GM23338 (cell line): Measurements from ENCODE around the gene KCTD3. TPM values are rescaled to one million over a fixed set of nuclear protein-coding genes. Genes with fewer than 3 reads are reported as not detected.

Experiments used
- ATAC-seq: fragments of 200-7000 bp; cut with Tn5 transposase; 3 replicates; pipeline ENCODE4 v1.9.1; 2020
- DNase-seq: peaks from one replicate; pipeline ENCODE4 v3.0.0-alpha.2; 2015; ENCODE audit warnings: low spot score
- H2AFZ ChIP-seq: fragments of 200-600 bp; sonication (generic); 2 replicates; pipeline ENCODE4 v1.8.0; 2016; ENCODE audit warnings: antibody characterized with exemption, mild to moderate bottlenecking, moderate library complexity
- H3F3A ChIP-seq: fragments of 200-600 bp; sonication (generic); replicated peaks from 2 replicates; pipeline ENCODE4 v1.8.0; 2017; ENCODE audit warnings: antibody characterized with exemption, mixed run types, low read depth
- H3K27ac ChIP-seq: fragments of 200-600 bp; sonication (generic); 2 replicates; pipeline ENCODE4 v1.6.1; 2016; ENCODE audit warnings: low read depth
- H3K27me3 ChIP-seq: fragments of 200-600 bp; sonication (generic); 2 replicates; pipeline ENCODE4 v1.8.0; 2016; ENCODE audit warnings: mild to moderate bottlenecking, mixed run types, moderate library complexity; ENCODE audit not compliant: insufficient read depth
- H3K36me3 ChIP-seq: fragments of 200-600 bp; sonication (generic); 2 replicates; pipeline ENCODE4 v1.8.0; 2016; ENCODE audit warnings: mild to moderate bottlenecking; ENCODE audit not compliant: insufficient read depth
- H3K4me1 ChIP-seq: fragments of 200-600 bp; sonication (generic); 2 replicates; pipeline ENCODE4 v1.8.0; 2016; ENCODE audit warnings: mild to moderate bottlenecking, moderate library complexity; ENCODE audit not compliant: insufficient read depth
- H3K4me2 ChIP-seq: fragments of 200-600 bp; sonication (generic); 2 replicates; pipeline ENCODE4 v1.7.1; 2017; ENCODE audit warnings: mixed run types
- H3K4me3 ChIP-seq: fragments of 200-600 bp; sonication (generic); 2 replicates; pipeline ENCODE4 v1.6.1; 2016; ENCODE audit warnings: mixed run types
- H3K79me2 ChIP-seq: fragments of 200-600 bp; sonication (generic); replicated peaks from 2 replicates; pipeline ENCODE4 v1.8.0; 2017; ENCODE audit warnings: mild to moderate bottlenecking; ENCODE audit not compliant: insufficient read depth
- H3K9me2 ChIP-seq: fragments of 200-600 bp; sonication (generic); 2 replicates; pipeline ENCODE4 v1.8.0; 2017; ENCODE audit not compliant: insufficient read depth
- H4K20me1 ChIP-seq: fragments of 200-600 bp; sonication (generic); replicated peaks from 2 replicates; pipeline ENCODE4 v1.8.0; 2017; ENCODE audit warnings: mild to moderate bottlenecking; ENCODE audit not compliant: insufficient read depth
- H3K27ac Mint-ChIP-seq: 2 replicates; pipeline ENCODE4 v1.8.0; 2020; ENCODE audit warnings: inconsistent platforms, mild to moderate bottlenecking, moderate library complexity, mixed read lengths
- H3K27me3 Mint-ChIP-seq: 3 replicates; pipeline ENCODE4 v1.8.0; 2022; ENCODE audit warnings: low read depth, mild to moderate bottlenecking, moderate library complexity, mixed read lengths, inconsistent platforms; ENCODE audit not compliant: insufficient read depth, poor library complexity
- H3K36me3 Mint-ChIP-seq: 3 replicates; pipeline ENCODE4 v1.8.0; 2021; ENCODE audit warnings: low read depth, mild to moderate bottlenecking, inconsistent platforms, moderate library complexity, mixed read lengths
- H3K4me1 Mint-ChIP-seq: 3 replicates; pipeline ENCODE4 v1.8.0; 2020; ENCODE audit warnings: mild to moderate bottlenecking, inconsistent platforms, mixed read lengths
- H3K4me3 Mint-ChIP-seq: 3 replicates; pipeline ENCODE4 v1.8.0; 2021; ENCODE audit warnings: moderate library complexity, mild to moderate bottlenecking, inconsistent platforms, mixed read lengths
- H3K9me3 Mint-ChIP-seq: 3 replicates; pipeline ENCODE4 v1.8.0; 2020; ENCODE audit warnings: moderate library complexity, mild to moderate bottlenecking, inconsistent platforms, mixed read lengths
- CREB1 ChIP-seq: fragments of 250-450 bp; sonication (Bioruptor Pico); IDR thresholded peaks from 2 replicates; pipeline ENCODE4 v1.5.0; 2020; ENCODE audit warnings: low read depth, mild to moderate bottlenecking, moderate library complexity
- CTCF ChIP-seq, 2 experiments: fragments of 200-600 bp in 1 of 2; sonication (generic) in 1 of 2; conservative IDR thresholded peaks; 2 replicates each; pipeline versions ENCODE4 v1.5.1 to v1.6.1; 2016 to 2017; ENCODE audit warnings: antibody characterized with exemption in 2 of 2, low read depth in 2 of 2, mild to moderate bottlenecking in 2 of 2, moderate library complexity in 1 of 2
- ETS1 ChIP-seq: IDR thresholded peaks from 2 replicates; pipeline ENCODE4 v1.6.1; 2016; ENCODE audit warnings: antibody characterized with exemption
- EZH2 ChIP-seq: fragments of 200-600 bp; sonication (generic); IDR thresholded peaks from one replicate; pipeline ENCODE4 v1.8.0; 2017; ENCODE audit warnings: antibody characterized with exemption, mild to moderate bottlenecking, low read depth; ENCODE audit not compliant: unreplicated experiment
- EZH2phosphoT487 ChIP-seq: fragments of 200-600 bp; sonication (generic); IDR thresholded peaks from one replicate; pipeline ENCODE4 v1.8.1; 2018; ENCODE audit warnings: antibody characterized with exemption; ENCODE audit not compliant: unreplicated experiment
- JUNB ChIP-seq: IDR thresholded peaks from one replicate; pipeline ENCODE4 v1.6.1; 2016; ENCODE audit warnings: antibody characterized with exemption; ENCODE audit not compliant: unreplicated experiment
- NANOG ChIP-seq: IDR thresholded peaks from 2 replicates; pipeline ENCODE4 v1.6.1; 2016; ENCODE audit warnings: antibody characterized with exemption, borderline replicate concordance
- POLR2AphosphoS5 ChIP-seq: IDR thresholded peaks from 2 replicates; pipeline ENCODE4 v1.6.1; 2016; ENCODE audit warnings: antibody characterized with exemption, low read depth
- REST ChIP-seq: IDR thresholded peaks from one replicate; pipeline ENCODE4 v1.6.1; 2018; ENCODE audit warnings: antibody characterized with exemption; ENCODE audit not compliant: unreplicated experiment
- STAT1 ChIP-seq: IDR thresholded peaks from one replicate; pipeline ENCODE4 v1.6.1; 2016; ENCODE audit warnings: antibody characterized with exemption; ENCODE audit not compliant: unreplicated experiment
- ZNF114 ChIP-seq: fragments of 250-450 bp; sonication (Bioruptor Pico); IDR thresholded peaks from 2 replicates; pipeline ENCODE4 v1.5.0; 2020; ENCODE audit warnings: mild to moderate bottlenecking, moderate library complexity
- ZNF331 ChIP-seq: fragments of 250-450 bp; sonication (Bioruptor Pico); IDR thresholded peaks from 2 replicates; pipeline ENCODE4 v1.5.0; 2020; ENCODE audit warnings: low read depth, mild to moderate bottlenecking, moderate library complexity
- ZNF462 ChIP-seq: fragments of 250-450 bp; sonication (Bioruptor Pico); IDR thresholded peaks from 2 replicates; pipeline ENCODE4 v1.5.0; 2020; ENCODE audit warnings: mild to moderate bottlenecking, moderate library complexity
- polyA plus RNA-seq: library from polyadenylated mRNA; unstranded; fragments of >200 nt; fragmentation: Nextera tagmentation; extraction: Ambion mirVana; gene quantifications from 2 replicates; pipeline ENCODE4 v1.2.1, GENCODE V29; 2016
- total RNA-seq: library from RNA; depleted of rRNA; stranded (reverse); fragments of >200 nt; shearing (Covaris generic); gene quantifications from 2 replicates; pipeline ENCODE4 v1.2.3, GENCODE V29; 2014

Gene KCTD3
- total and polyA plus RNA-seq, 2 experiments from 2014 or later, result 29.4 to 60.3 TPM

GRCh38 chr1:215557504-215557903, 9.6 kb upstream of the KCTD3 start:
- Histone ChIP-seq H3K79me2 (no peaks in the 10 kb centered on the region), H3K4me3 (no peak overlapping the region), H2AFZ (peak overlapping the region; percentile 90), H3K27me3 (no peaks in the 10 kb centered on the region), H3K9me2 (no peaks in the 10 kb centered on the region), H3K36me3 (no peaks in the 10 kb centered on the region), H3F3A (no peaks in the 10 kb centered on the region), H4K20me1 (no peaks in the 10 kb centered on the region), H3K4me1 (no peaks in the 10 kb centered on the region), H3K27ac (no peak overlapping the region), H3K4me2 (no peak overlapping the region)
- no peak overlapping the region for H3K27ac Mint-ChIP-seq
- ATAC-seq (peak; percentile 42; the same call in 1 of the 3 replicates), DNase-seq (no peak)
- no peaks in the 10 kb centered on the region for H3K27me3 Mint-ChIP-seq
- no peaks in the 10 kb centered on the region for H3K4me1 Mint-ChIP-seq
- H3K9me3 Mint-ChIP-seq, result 0 out of 3 replicates have a peak, but pooled peaks cover 2% of the 10 kb centered on the region
- H3K36me3 Mint-ChIP-seq, result no peaks in the 10 kb centered on the region
- no peak overlapping the region for H3K4me3 Mint-ChIP-seq
- TF ChIP-seq ZNF462 (no peak), ETS1 (no peak), JUNB (no peak), STAT1 (no peak), ZNF331 (CRISPR knock-in tag) (no peak), CTCF (conservative IDR thresholded peaks at IDR 0.05; ENCODE audit: low read depth in 2 of 2) (no peak), REST (no peak), CREB1 (CRISPR knock-in tag) (no peak), NANOG (no peak), POLR2AphosphoS5 (no peak), EZH2 (no peak), ZNF114 (CRISPR knock-in tag) (no peak), EZH2phosphoT487 (no peak)
